Measurements from ENCODE around the gene ERICH2.

GRCh38 chr2:170840717-170841210 is 70.6 kb downstream of the ERICH2 start:
- no peak for TF ChIP-seq POLR2A (IDR thresholded peaks at IDR 0.05)
- TF ChIP-seq CTCF (IDR thresholded peaks at IDR 0.05): no peak
- TF ChIP-seq EP300 (IDR thresholded peaks at IDR 0.05): no peak

Data from ovary (tissue), 3 donors.